ENCODE results near the gene ZNFX1.

The ZNFX1 gene

DNA sequence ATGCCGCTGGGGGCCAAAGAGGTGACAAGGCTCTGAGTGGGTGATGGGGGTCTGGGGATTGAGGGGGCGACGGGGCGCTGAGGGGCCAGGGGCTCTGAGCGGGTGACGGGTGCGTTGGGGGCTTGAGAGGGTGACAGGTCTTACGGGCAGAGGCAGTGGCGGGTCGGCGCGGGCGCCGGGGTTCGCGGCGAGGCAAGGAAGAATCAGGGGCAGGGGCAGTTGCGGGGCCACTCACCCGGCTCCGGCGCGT lies 146 bp downstream of the ZNFX1 start:
- DNase-seq, result no peak

DNA sequence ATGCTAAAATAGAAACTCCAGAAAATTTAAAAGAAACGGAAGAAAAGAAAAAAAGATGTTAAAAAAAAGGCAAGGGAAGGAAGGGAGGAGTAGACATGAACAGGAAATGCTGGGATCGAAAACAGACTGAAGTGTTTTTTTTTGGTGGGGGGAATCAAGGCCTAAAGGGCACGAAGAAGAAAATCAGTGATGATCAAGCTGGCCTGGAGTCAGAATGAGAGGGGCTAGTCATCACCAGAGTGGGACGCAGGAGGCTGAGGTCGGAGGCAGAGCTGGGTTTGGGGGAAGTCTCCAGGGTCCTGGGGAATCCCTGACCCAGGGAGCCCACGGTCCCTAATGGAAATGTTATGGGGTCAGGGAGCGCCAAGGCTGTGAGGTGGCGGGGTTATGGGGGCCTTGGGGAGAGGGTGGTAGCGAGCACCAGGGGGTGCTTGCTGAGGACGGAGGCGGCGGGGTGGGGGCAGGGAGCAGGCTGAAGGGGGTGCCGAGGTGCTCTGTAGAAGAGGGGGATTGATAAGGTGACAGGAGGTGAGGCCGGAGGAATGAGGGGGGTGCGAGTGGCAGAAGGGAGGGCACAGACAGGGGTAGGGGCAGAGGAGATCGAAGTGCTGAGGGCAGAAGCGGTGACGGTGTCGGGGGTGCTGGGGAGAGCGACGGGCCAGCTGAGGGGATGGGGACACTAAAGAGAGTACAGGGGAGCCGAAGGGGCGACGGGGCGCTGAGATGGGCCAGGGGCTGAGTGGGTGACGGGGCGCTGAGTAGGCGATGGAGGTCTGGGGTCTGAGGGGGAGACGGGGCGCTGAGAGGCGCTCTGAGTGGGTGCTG lies 684 bp downstream of the ZNFX1 start:
- DNase-seq, result no peak

DNA sequence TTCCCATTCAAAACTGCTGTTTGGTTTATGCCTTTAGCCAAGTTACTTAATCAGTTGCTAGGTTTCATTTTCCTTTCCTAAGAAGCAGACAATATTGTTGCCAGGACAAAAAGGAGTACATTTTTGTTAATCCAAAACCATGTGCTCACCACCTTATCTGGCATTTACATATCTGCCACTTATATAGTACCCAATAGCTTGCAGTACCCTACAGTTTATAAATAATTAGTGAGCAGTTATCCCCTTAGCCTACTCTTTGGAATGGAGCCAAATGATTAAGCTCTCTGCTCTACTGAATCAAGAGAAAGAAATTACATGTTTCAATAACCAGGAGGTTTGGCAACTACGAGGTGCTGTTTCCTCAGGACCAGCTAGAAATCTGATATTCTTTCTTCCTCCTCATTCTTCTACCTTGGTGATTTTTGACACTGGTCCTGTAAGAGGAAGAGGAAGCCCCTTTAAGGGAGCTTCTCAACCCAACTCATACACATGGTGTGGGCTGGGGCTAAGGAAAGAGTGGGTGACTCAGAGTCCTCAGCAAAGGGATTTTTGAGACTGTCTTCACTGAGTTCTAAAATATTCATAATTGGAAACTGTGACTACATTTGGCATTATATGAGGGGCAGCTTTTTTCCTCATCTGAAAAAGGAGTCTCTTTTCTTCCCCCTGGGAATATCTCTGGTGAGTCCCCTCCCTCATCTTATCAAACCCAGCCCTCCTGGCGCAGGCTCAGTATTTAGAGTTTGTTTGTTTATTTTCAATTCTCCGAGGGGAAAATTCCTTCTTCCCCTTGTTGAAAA lies 1.5 kb downstream of the ZNFX1 start:
- DNase-seq, result peak; percentile 52

DNA sequence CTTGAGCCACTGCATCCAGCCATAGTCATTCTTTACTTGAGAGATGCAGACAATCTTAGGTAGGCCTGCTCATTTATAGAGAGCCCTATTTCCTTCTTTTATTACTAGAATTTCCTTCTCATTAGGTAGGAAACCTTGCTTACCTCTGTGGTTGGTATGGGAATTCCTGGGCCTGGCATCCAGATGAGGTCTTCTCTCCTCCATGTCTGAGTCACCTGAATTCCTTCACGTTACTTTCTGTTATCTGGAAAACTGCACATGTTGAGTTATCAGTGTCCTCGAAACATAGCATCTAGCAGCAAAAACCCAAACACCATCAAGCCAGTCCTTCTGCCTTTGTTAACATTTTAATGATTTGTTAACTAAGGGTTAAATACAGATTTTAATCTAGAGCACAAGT lies 2.2 kb downstream of the ZNFX1 start:
- no peak for DNase-seq

DNA sequence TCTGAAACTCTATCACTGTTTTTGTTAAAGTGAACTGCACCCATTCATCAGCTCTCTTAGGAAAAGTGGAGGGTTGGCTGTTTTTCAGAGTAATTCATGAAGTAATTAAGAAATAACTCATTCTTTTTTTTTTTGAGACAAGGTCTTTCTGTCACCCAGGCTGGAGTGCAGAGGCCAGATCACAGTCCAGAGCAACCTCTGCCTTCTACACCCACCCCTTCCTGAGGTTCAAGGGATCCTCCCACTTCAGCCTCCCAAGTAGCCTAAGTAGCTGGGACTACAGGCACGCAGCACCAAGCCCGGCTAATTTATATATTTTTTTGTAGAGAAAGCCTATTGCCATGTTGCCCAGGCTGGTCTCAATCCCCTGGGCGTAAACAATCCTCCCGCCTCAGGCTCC lies 2.6 kb downstream of the ZNFX1 start:
- no peak for DNase-seq

DNA sequence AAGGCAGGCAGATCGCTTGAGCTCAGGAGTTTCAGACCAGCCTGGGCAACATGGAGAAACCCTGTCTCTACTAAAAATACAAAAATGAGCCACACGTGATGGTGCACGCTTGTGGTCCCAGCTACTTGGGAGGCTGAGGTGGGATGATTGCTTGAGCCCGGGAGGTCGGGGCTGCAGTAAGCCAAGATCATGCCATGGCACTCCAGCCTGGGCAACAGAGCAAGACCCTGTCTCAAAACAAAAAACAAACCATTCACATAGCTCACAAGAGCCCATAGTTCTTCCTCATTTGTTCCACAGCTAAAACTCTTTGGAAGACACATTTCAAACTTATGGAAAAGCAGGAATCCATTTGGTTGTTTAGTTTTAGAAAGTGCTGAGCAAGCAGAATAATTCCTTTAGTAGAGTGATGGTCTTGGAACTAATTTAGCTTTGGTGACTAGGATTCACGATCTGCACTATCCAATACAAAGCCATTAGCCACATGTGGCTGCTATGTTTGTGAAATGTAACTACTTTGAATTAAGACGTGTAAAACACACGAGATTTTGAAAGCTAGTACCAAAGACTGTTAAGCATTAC lies 4.1 kb downstream of the ZNFX1 start:
- no peak for DNase-seq

DNA sequence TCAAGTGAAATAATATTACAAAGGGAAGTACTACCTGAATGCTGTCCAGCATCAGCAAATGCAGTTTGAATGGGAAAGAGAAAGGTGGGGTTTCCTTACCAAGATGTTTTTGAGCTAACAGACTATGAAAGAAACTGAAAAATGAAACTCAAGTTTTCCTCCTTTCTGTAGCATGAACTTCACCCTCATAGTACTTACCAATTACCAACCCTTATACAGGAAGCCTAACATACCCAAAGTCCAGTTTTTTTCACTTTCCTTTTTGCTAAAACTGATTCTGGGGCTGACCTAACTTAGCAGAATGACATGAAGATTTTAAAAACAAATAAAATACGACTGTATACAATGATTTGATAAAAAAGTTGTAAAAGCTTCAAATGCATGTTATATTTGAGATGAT lies 5.2 kb downstream of the ZNFX1 start:
- no peak for DNase-seq

DNA sequence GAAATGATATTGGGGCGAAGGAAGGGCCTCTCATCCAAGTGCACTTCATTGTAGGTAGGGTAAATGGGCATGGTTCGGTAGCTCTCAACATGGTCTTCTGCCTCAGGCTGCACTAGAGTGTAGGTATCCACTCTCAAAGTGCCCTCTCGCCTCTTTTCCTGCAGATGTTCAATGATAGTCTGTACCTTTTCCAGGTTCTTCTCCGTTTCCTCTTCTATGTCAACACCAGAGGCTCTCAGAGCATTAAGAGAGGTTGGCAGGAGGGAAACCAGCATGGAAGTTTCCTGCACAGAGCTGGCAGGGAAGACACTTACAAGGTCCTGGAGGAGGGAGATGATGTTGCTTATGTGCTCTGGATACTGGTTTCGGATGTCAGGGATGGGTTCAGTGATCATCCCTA lies 7.1 kb downstream of the ZNFX1 start:
- no peak for DNase-seq

DNA sequence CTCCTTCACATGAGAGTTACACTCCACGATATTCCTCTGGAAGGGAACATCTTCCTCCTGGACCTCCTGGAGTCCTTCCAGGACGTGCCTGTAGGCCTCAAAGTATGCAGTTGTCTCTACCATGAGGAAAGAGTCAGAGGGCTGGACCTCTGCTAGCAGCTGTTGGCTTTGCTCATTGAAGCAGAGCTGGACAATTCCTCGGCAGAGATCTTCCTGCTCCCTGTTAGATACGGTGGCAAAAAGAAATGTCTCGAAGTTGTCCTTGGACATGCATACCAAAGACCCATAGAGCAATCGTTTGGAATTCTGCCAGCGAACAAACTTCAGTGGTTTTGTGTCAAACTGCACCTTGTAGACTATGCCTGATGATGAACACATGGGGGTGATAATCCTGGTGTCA lies 7.7 kb downstream of the ZNFX1 start:
- DNase-seq, result no peak

DNA sequence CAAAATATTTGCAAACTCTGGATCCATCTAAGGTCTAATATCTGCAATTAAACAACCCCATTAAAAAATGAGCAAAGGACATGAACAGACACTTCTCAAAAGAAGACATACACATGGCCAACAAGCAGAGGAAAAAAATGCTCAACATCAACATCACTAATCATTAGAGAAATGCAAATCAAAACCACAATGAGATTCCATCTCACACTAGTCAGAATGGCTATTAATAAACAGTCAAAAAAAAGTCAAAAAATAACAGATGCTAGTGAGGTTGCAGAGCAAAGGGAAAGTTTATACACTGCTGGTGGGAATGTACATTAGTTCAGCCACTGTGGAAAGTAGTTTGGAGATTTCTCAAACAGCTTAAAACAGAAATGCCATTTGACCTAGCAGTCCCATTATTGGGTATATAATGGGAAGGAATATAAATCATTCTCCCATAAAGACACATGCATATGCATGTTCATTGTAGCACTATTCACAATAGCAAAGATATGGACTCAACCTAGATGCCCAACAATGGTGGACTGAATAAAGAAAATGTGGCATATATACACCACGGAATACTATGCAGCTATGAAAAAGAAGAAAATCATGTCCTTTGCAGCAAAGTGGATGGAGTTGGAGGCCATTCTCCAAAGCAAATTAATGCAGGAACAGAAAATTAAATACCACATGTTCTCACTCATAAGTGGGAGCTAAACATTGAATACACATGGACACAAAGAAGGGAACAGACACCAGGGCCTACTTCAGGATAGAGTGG lies 9.1 kb downstream of the ZNFX1 start:
- no peak for DNase-seq

DNA sequence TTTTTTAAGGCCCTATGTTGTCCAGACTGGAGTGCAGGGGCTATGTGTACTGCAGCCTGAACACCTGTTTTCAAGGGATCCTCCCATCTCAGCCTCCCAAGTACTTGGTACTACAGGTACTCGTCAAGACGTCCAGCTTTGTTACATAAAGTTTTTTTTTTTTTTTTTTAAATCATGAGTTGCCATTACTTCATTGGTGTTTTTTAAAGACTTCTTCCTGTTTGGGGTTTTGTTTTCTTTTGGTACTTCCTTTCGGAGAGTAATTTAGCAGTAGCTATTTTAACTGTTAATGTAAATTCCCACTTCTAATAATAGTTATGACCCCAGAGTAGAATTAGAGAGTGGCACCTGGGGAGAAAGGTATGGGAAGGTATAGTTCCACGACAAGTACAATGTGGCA lies 10.5 kb downstream of the ZNFX1 start:
- DNase-seq, result no peak

DNA sequence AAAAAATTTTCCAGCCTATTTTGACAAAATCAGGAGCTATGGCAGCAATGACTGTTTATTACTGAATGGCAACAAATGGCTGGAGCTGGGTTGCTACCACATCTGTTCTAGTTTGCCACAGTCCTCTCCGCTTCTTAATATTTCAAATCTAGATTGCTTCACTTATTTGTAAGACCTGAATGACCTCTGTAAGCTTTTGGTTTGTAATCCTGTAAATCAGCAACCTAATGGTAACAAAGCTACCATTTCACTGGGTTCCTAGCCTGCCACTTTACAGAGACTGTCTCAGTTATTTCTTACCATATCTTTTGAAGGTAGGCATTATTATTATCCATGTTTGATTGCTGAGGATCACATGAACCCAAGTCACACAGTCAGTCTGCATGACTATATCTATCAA lies 15.4 kb downstream of the ZNFX1 start:
- DNase-seq, result no peak

DNA sequence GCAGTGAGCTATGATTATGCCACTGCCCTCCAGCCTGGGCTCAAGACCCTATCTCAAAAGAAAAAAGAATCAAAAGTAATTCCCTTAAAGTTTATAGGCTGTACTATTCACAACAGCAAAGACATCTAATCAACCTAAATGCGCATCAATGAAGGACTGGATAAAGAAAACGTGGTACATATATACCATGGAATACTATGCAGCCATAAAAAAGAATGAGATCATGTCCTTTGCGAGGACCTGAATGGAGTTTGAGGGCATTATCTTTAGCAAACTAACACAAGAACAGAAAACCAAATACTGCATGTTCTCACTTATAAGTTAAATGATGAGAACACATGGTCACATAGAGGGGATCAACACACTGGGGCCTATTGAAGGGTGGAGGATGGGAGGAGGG lies 16.7 kb downstream of the ZNFX1 start:
- DNase-seq, result no peak

DNA sequence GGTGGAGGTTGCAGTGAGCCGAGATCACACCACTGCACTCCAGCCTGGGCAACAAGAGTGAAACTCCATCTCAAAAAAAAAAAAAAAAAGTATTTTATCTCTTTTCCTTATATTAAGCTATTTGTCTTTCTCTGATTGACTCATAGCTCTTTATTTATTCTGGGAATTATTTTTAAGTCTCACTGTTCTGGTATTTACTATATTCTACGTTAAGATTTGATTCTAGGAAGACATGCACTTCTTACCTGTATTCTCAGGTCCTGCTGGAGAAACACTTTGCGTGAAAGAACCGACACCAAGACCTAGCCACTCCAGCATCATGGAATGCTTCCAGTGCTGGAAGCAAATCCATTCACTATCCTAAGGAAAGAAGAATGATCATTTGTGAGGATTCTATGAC lies 17.6 kb downstream of the ZNFX1 start:
- DNase-seq, result no peak

DNA sequence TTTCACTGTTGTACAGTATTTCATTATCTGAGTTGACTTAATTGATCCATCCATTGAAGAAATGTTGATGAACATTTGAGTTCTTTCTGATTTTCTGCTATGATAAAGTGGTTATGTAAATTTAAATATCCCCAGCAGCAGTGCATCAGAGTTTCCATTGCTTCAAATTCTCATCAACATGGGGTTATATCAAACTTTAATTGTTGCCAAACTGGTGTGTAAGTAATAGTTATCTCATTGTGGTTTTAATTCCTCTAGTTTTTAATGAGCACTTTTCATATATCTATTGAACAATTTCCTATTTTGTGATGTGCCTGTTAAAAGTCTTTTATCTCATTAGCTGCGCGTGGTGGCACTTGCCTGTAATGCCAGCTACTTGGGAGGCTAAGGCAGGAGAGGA lies 18.1 kb downstream of the ZNFX1 start:
- DNase-seq, result no peak

DNA sequence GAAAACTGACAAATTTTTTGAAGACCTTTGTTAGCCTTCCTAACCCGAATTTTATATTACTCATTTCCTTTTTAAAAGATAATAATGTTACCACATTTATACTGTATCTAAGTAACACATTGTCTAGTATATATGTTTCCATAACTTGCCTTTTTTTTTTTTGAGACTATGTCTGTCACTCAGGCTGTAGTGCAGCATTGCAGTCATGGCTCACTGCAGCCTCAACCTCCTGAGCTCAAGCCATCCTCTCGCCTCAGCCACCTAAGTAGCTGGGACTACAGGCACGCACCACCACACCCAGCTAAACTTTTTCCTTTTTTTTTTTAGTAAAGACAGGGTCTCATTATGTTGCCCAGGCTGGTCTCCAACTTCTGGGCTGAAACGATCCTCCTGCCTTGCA lies 18.6 kb downstream of the ZNFX1 start:
- DNase-seq, result no peak

DNA sequence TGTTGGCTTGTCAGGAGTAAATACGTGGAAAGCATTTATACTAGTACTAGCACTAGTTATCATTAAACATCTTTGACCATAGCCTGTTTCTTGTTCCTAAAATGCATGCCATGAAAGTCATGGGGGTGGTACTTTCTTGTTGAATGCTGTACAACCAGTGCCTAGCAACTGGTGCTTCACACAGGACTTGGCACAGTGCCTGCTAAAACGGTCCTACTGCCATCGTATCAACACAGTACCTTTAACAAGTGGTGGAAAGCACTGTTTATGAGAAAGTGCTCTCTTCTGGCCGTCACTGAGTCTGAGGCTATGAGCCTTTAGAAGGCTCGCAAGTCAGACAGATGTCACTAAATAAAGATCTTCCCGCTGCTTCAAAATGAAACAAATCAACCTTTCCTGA lies 21.6 kb downstream of the ZNFX1 start:
- DNase-seq, result peak; percentile 12

DNA sequence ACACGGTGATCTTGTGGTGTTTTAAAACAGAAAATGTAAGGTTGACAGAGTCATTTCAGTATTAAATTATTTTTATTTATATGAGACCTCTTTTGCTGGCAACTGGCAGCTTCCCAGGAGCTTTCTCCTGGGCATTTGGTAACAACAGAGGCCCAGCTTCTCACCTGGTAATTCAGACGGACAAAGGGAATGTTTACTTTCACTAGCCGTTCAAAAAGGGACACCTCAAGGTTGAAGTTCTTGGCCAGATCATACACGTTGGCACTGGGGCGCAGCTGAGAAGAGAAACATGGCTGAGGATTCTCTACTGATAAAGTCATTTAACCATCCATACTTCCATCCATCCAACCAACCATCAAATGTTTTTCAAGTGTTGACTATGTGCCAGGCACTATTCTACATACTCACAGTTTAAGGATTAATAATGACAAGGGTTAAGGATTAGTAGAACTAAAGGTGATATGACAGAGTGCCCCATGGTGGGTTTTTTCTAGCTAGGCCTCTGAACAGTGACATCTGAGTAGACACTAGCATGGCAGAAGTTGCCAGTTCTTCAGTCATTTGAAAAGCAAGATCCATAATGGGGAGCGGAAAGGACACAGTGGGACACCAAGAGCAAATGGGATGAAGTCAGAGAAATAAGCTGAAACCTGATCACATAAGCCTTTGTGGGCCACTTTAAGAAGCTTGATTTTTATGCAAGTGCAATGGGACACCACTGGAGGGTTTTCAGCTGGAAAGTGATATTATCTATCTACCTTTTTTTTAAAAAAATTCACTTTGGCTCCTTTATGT lies 25.1 kb downstream of the ZNFX1 start:
- peak; percentile 61 for DNase-seq

DNA sequence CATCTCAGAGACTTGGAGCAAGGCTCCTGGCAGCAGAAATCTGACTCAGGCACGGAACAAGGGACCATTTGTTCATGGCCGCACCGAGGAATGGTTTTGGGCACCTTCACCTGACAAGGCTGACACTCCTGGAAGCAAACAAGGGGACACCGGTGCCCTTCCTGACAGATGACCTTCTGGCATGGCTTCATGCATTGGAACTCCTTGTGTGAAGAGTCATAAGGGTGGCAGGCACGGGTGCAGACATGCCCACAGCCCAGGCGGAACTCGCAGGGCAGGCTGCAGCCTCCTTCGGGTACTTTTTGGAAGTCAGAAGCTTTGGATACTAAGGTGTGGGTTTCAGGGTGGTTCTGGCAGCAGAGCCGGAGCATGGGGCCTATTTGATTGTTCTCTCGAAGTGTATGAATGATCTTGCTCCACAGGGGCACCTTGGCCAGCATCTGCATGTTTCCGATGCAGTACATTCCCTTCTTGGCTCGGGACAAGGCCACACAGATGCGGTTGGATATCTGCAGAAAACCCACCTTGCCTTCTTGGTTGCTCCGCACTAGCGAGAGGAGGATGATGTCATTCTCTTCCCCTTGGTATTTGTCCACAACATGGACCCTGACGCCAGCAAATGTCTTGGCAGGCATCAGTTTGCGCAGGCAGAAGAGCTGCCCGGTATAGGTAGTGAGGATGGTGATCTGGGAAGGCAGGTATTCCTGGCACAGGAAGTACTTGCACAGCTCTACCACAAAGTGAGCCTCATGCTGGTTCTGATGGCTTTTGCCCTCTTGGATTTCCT lies 28.8 kb downstream of the ZNFX1 start:
- DNase-seq, result no peak

DNA sequence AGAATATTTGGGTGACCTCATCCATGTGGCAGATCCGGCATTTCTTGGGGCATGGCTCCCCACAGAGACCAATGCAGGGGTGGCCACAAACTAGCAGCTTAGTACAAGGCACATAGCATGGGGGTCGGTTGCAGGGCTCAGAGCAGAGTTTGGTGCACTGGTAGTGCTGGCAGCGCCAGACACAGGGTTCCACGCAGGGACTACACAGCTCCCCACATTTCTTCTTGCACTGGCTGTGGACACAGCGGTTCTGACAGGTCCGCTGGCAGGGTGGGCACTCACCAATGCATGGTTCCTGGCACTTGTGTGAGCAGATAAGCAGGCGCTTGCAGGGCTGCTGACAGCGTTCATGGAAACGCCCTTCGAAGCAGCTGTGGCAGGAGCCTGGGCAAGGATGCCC lies 29.6 kb downstream of the ZNFX1 start:
- no peak for DNase-seq

DNA sequence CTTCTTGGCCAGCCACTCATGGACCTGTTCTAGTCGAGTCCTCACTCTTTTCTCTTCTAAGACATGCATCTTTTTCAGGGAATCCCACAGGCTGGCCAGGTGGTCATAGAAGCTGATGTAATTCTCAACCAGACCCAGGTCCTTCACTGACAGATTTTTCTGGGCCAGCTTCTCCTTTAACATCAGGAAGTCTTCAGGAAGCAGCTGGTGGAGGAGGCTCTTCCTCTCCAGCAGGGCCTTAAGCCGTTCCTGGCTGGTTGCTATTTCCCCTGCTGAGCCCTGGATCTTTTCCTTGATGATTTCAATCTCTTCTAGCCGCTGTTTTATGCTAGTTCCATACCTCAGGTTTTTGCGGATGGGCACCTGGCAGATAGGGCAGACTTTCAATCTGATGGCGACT lies 30.1 kb downstream of the ZNFX1 start:
- no peak for DNase-seq

DNA sequence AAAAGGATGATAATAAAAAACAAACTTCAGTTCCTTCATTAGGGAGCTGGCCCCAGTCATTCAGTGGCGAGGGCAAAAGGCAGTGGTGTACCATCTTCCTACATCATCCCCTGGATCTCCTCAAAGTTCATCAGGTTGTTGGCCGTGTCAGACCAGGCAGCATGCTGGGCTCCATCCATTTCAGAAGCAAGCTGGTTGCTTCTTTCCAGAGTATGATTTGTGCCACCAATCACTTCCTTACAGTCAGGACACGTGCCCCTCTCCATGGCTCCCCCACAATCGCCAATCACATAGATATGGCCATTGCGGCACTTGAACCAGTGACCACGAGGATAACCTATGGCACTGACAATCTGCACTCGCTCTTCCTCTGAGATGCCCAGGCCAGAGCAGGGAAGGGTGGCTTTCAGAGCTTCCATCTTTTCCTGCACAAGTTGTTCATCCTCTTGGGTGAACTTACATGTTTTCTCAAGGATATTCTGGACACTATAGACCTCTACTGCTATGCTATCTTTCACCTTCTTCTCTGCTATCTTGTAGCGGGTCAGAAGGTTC lies 30.6 kb downstream of the ZNFX1 start:
- no peak for DNase-seq

Data from NCI-H2029 (cell line).